GM12878 (cell line): ENCODE measurements around the gene DSG2. TPM values are rescaled to one million over a fixed set of nuclear protein-coding genes. Genes with fewer than 3 reads are reported as not detected.

ENCODE experiments used
- ATAC-seq: fragments of 200-7000 bp; cut with Tn5 transposase; 3 replicates; pipeline ENCODE4 v1.9.1; 2020; ENCODE audit warnings: mild to moderate bottlenecking, moderate library complexity
- BruUV-seq: library from RNA; stranded (reverse); fragments of 400-500 nt; replicated peaks from 2 replicates; lab custom pipeline; 2021; lab: Mats Ljungman, UMichigan
- CTCF ChIA-PET: fragments of 300-600 bp; sonication (Branson Sonifier 250); formaldehyde crosslinking; extraction: SDS; loops from one replicate; lab custom pipeline; 2021; ENCODE audit warnings: inconsistent platforms; lab: Yijun Ruan, JAX
- POLR2A ChIA-PET: fragments of 350-600 bp; formaldehyde crosslinking; extraction: SDS; loops from one replicate; lab custom pipeline; 2021; ENCODE audit warnings: inconsistent platforms; lab: Charles Lee
- RAD21 ChIA-PET: fragments of 300-600 bp; sonication (Branson Sonifier 250); formaldehyde crosslinking; loops from one replicate; lab custom pipeline; 2023; ENCODE audit warnings: antibody characterized with exemption; ENCODE audit not compliant: unreplicated experiment; lab: Charles Lee
- SMC1A ChIA-PET: fragments of 300-600 bp; sonication (Branson Sonifier 250); formaldehyde crosslinking; loops from one replicate; lab custom pipeline; 2023; ENCODE audit not compliant: unreplicated experiment, uncharacterized antibody; lab: Charles Lee
- DNase-seq: peaks from one replicate; pipeline ENCODE4 v3.0.0-alpha.2; 2011; ENCODE audit warnings: low read depth, low spot score
- FAIRE-seq: peaks from 3 replicates; lab custom pipeline; 2011; peaks lifted over from hg19 to GRCh38; lab: Jason Lieb, UNC
- H2AFZ ChIP-seq: 2 replicates; pipeline ENCODE4 v1.6.0; 2011; ENCODE audit warnings: low read depth, low read length, control low read depth; ENCODE audit not compliant: control insufficient read depth
- H3K27ac ChIP-seq: 2 replicates; pipeline ENCODE4 v1.5.1; 2011; ENCODE audit warnings: control low read depth; ENCODE audit not compliant: control insufficient read depth, insufficient read depth
- H3K27me3 ChIP-seq, 2 experiments: replicated peaks in 1 of 2; 2 replicates each; pipeline versions ENCODE4 v1.6.0 to v1.6.1; 2011; ENCODE audit warnings: low read length in 1 of 2; ENCODE audit not compliant: control insufficient read depth in 2 of 2, insufficient read depth in 2 of 2
- H3K36me3 ChIP-seq, 2 experiments: 2 replicates each; pipeline ENCODE4 v1.5.1; 2011; ENCODE audit warnings: low read length in 1 of 2; ENCODE audit not compliant: control insufficient read depth in 2 of 2, insufficient read depth in 2 of 2
- H3K4me1 ChIP-seq: 2 replicates; pipeline ENCODE4 v1.6.1; 2011; ENCODE audit warnings: mild to moderate bottlenecking, low read length, moderate library complexity, mixed read lengths; ENCODE audit not compliant: control insufficient read depth, insufficient read depth
- H3K4me2 ChIP-seq: 2 replicates; pipeline ENCODE4 v1.6.0; 2011; ENCODE audit warnings: control low read depth; ENCODE audit not compliant: control insufficient read depth, insufficient read depth
- H3K4me3 ChIP-seq: fragments of 200-600 bp; sonication (generic); 2 replicates; pipeline ENCODE4 v1.5.1; 2016
- H3K79me2 ChIP-seq: 2 replicates; pipeline ENCODE4 v1.6.0; 2011; ENCODE audit warnings: low read length; ENCODE audit not compliant: control insufficient read depth, insufficient read depth
- H3K9ac ChIP-seq: 2 replicates; pipeline ENCODE4 v1.8.0; 2011; ENCODE audit warnings: low read length, control low read depth, mixed read lengths; ENCODE audit not compliant: control insufficient read depth, insufficient read depth
- H3K9me3 ChIP-seq: replicated peaks from 3 replicates; pipeline ENCODE4 v1.5.1; 2011; ENCODE audit warnings: mild to moderate bottlenecking, low read length; ENCODE audit not compliant: control insufficient read depth, insufficient read depth
- H4K20me1 ChIP-seq: 2 replicates; pipeline ENCODE4 v1.6.0; 2011; ENCODE audit not compliant: control insufficient read depth, insufficient read depth
- CHD4 ChIP-seq: fragments of 200-600 bp; sonication (generic); IDR thresholded peaks from 2 replicates; pipeline ENCODE4 v1.6.1; 2016; ENCODE audit warnings: mild to moderate bottlenecking
- NFYB ChIP-seq: IDR thresholded peaks from 2 replicates; pipeline ENCODE4 v1.6.1; 2011; ENCODE audit warnings: low read depth, mild to moderate bottlenecking, low read length, improper control_type of control experiment, moderate library complexity; ENCODE audit not compliant: insufficient read depth
- PAX8 ChIP-seq: fragments of 450-650 bp; IDR thresholded peaks from 2 replicates; pipeline ENCODE4 v1.6.1; 2017; ENCODE audit warnings: mild to moderate bottlenecking, moderate library complexity
- POLR2AphosphoS2 ChIP-seq: IDR thresholded peaks from 2 replicates; pipeline ENCODE4 v1.6.1; 2011; ENCODE audit warnings: low read depth, mild to moderate bottlenecking, low read length, improper control_type of control experiment, moderate library complexity
- RB1 ChIP-seq: fragments of 450-650 bp; formaldehyde crosslinking; IDR thresholded peaks from 2 replicates; pipeline ENCODE4 v1.6.1; 2017; ENCODE audit warnings: mild to moderate bottlenecking, borderline replicate concordance
- RCOR1 ChIP-seq: conservative IDR thresholded peaks from 2 replicates; pipeline ENCODE4 v1.6.1; 2012; ENCODE audit warnings: low read depth, low read length, improper control_type of control experiment
- SREBF1 ChIP-seq: IDR thresholded peaks from 2 replicates; pipeline ENCODE4 v1.6.1; 2012; ENCODE audit warnings: mild to moderate bottlenecking, low read length
- STAT1 ChIP-seq: fragments of 450-650 bp; conservative IDR thresholded peaks from 2 replicates; pipeline ENCODE4 v1.6.1; 2014; ENCODE audit warnings: antibody characterized with exemption, mild to moderate bottlenecking
- TAF1 ChIP-seq: IDR thresholded peaks from 2 replicates; pipeline ENCODE4 v1.6.1; 2011; ENCODE audit warnings: mild to moderate bottlenecking, low read depth, low read length, borderline replicate concordance
- ZBED1 ChIP-seq: IDR thresholded peaks from 2 replicates; pipeline ENCODE4 v1.6.1; 2016; ENCODE audit warnings: borderline replicate concordance
- WGBS: methylation state at CpG from one replicate; pipeline ENCODE4 v1.1.6; 2016; ENCODE audit warnings: low lambda C conversion rate; ENCODE audit not compliant: insufficient replicate concordance, insufficient coverage; ENCODE audit errors: missing lambda C conversion rate; 5-methylcytosine and 5-hydroxymethylcytosine counted together
- in situ Hi-C: fragments of 300-500 bp; cut with MboI; formaldehyde crosslinking; loops from 9 replicates; pipeline ENCODE4 v1.14.3; 2018; ENCODE audit warnings: mixed read lengths
- intact Hi-C: fragments of 100-400 bp; cut with micrococcal nuclease; formaldehyde crosslinking; loops from one replicate; pipeline ENCODE4 v1.14.2; 2022; ENCODE audit not compliant: unreplicated experiment
- polyA plus RNA-seq, 11 experiments: library from polyadenylated mRNA; depleted of rRNA in 4 of 11; unstranded in 6 of 11; stranded (reverse) in 5 of 11; fragments of >200 nt; fragmentation: Nextera tagmentation in 4 of 11; fragmentation: Illumina TruSeq in 1 of 11; extraction: Ambion mirVana in 4 of 11; extraction: Trizol in 1 of 11; gene quantifications; 1 replicate in 1 of 11; 2 replicates in 10 of 11; pipeline versions ENCODE4 v1.2.1 to v1.2.3, GENCODE V29; 2011 to 2016; ENCODE audit warnings: inconsistent platforms in 2 of 11, missing spikeins in 2 of 11, low read depth in 1 of 11
- total RNA-seq, 4 experiments: library from RNA; depleted of rRNA in 3 of 4; stranded (reverse); fragments of >200 nt in 3 of 4; fragmentation: Illumina TruSeq in 1 of 4; extraction: Trizol in 1 of 4; gene quantifications; 2 replicates each; pipeline versions ENCODE4 v1.2.1 to v1.2.3, GENCODE V29; 2013 to 2021
- TF ChIP-seq, protein P1 (sequence below): fragments of 450-650 bp; IDR thresholded peaks from 2 replicates; pipeline ENCODE4 v1.6.1; 2016; ENCODE audit warnings: mild to moderate bottlenecking, moderate library complexity, borderline replicate concordance
- TF ChIP-seq, protein P2 (sequence below): fragments of 450-650 bp; IDR thresholded peaks from 2 replicates; pipeline ENCODE4 v1.6.1; 2017; ENCODE audit warnings: mild to moderate bottlenecking, low read depth, inconsistent platforms; ENCODE audit not compliant: poor library complexity, severe bottlenecking

The DSG2 gene
- total and polyA plus RNA-seq, 10 of the 15 experiments (the other 5 are each of a cell fraction or from before 2014, with no cell fraction given), result 11.7 to 46.2 (median 28.0) TPM

DNA sequence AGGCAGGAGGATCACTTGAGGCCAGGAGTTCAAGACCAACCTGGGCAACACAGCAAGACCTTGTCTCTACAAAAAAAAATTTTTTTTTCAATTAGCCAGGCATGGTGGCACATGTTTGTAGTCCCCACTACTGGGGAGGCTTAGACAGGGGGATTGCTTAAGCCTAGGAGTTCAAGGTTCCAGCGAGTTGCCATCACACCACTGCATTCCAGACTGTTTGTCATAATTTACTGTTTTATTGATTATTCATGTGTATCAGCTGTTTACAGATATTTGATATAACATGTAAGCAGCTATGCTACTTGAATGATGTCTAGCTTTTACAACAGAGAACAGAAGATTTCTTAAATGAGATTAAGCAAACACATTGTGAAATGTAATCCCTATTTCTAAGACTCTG is 35.3 kb downstream of the DSG2 start (continued):
- TF ChIP-seq, protein P1, sequence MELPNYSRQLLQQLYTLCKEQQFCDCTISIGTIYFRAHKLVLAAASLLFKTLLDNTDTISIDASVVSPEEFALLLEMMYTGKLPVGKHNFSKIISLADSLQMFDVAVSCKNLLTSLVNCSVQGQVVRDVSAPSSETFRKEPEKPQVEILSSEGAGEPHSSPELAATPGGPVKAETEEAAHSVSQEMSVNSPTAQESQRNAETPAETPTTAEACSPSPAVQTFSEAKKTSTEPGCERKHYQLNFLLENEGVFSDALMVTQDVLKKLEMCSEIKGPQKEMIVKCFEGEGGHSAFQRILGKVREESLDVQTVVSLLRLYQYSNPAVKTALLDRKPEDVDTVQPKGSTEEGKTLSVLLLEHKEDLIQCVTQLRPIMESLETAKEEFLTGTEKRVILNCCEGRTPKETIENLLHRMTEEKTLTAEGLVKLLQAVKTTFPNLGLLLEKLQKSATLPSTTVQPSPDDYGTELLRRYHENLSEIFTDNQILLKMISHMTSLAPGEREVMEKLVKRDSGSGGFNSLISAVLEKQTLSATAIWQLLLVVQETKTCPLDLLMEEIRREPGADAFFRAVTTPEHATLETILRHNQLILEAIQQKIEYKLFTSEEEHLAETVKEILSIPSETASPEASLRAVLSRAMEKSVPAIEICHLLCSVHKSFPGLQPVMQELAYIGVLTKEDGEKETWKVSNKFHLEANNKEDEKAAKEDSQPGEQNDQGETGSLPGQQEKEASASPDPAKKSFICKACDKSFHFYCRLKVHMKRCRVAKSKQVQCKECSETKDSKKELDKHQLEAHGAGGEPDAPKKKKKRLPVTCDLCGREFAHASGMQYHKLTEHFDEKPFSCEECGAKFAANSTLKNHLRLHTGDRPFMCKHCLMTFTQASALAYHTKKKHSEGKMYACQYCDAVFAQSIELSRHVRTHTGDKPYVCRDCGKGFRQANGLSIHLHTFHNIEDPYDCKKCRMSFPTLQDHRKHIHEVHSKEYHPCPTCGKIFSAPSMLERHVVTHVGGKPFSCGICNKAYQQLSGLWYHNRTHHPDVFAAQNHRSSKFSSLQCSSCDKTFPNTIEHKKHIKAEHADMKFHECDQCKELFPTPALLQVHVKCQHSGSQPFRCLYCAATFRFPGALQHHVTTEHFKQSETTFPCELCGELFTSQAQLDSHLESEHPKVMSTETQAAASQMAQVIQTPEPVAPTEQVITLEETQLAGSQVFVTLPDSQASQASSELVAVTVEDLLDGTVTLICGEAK, result no peak
- TF ChIP-seq, all 136 proteins: peak for 0

DNA sequence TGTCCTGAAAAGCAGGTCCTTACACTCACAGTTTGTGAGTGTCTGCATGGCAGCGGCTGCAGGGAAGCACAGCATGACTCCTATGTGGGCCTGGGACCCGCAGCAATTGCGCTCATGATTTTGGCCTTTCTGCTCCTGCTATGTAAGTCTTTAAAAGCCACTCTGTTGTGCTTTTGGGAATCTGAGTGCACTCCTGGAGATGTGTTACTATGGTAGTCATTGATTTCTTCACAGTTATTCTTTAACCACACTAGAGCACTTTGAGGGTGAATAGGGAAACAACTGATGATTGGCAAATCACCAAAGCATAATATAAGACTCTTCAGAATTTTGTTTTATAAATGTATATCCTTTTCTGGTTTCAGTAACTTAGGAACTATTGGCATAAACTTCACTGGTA is 40.9 kb downstream of the DSG2 start:
- ChIA-PET RAD21 (no interaction called here), CTCF (interaction anchor here (1.7 kb wide), 1 partner anchor 11 kb away, joined by 3 read pairs; no protein-coding TSS in a partner anchor), SMC1A (interaction anchor here (1.9 kb wide), 1 partner anchor 114 kb away, joined by 5 read pairs; no protein-coding TSS in a partner anchor), POLR2A (no interaction called here)
- H3K79me2 ChIP-seq, result no peaks in the 10 kb centered on the region
- no peak overlapping the region for H3K27ac ChIP-seq
- no peaks in the 10 kb centered on the region for H4K20me1 ChIP-seq
- H3K9me3 ChIP-seq, result no peaks in the 10 kb centered on the region
- BruUV-seq, result no TSS peak
- intact Hi-C loops (no loop called here), in situ Hi-C loops (no loop called here)
- H3K27me3 ChIP-seq, result no peaks in the 10 kb centered on the region
- WGBS, result 89% methylated on average over 3 of the region's 3 CpGs
- no peak overlapping the region for H3K9ac ChIP-seq
- no peak for ATAC-seq
- H3K4me2 ChIP-seq, result no peak overlapping the region
- H3K36me3 ChIP-seq, result peaks cover 8% of the 10 kb centered on the region in 2 experiments
- no peak overlapping the region for H2AFZ ChIP-seq
- H3K4me3 ChIP-seq, result no peak overlapping the region
- no peaks in the 10 kb centered on the region for H3K4me1 ChIP-seq
- DNase-seq, result no peak
- no peak for FAIRE-seq
- TF ChIP-seq, protein P2, sequence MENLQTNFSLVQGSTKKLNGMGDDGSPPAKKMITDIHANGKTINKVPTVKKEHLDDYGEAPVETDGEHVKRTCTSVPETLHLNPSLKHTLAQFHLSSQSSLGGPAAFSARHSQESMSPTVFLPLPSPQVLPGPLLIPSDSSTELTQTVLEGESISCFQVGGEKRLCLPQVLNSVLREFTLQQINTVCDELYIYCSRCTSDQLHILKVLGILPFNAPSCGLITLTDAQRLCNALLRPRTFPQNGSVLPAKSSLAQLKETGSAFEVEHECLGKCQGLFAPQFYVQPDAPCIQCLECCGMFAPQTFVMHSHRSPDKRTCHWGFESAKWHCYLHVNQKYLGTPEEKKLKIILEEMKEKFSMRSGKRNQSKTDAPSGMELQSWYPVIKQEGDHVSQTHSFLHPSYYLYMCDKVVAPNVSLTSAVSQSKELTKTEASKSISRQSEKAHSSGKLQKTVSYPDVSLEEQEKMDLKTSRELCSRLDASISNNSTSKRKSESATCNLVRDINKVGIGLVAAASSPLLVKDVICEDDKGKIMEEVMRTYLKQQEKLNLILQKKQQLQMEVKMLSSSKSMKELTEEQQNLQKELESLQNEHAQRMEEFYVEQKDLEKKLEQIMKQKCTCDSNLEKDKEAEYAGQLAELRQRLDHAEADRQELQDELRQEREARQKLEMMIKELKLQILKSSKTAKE, result no peak
- TF ChIP-seq RB1 (no peak), SREBF1 (no peak), POLR2AphosphoS2 (no peak), ZBED1 (no peak), TAF1 (no peak), CHD4 (no peak), PAX8 (no peak), NFYB (no peak), RCOR1 (no peak), STAT1 (no peak)
